Keratinocyte (primary cell): ENCODE measurements around the gene CACNA1C. TPM values are rescaled to one million over a fixed set of nuclear protein-coding genes. Genes with fewer than 3 reads are reported as not detected.

Source experiments
- DNase-seq: peaks from one replicate; pipeline ENCODE4 v3.0.0-alpha.2; 2011; ENCODE audit warnings: low read depth, missing footprints, low spot score
- FAIRE-seq: peaks from 2 replicates; lab custom pipeline; 2011; peaks lifted over from hg19 to GRCh38; lab: Jason Lieb, UNC
- H2AFZ ChIP-seq: 2 replicates; pipeline ENCODE4 v1.6.0; 2012; ENCODE audit warnings: low read length, control low read depth, inconsistent platforms; ENCODE audit not compliant: control insufficient read depth
- H3K27ac ChIP-seq: 2 replicates; pipeline ENCODE4 v1.5.1; 2011; ENCODE audit warnings: low read length; ENCODE audit not compliant: control insufficient read depth, insufficient read depth
- H3K27me3 ChIP-seq: 3 replicates; pipeline ENCODE4 v1.6.0; 2011; ENCODE audit warnings: low read length; ENCODE audit not compliant: control insufficient read depth, insufficient read depth; ENCODE audit errors: extremely low read depth
- H3K36me3 ChIP-seq, 2 experiments: 2 replicates in 1 of 2; 3 replicates in 1 of 2; pipeline ENCODE4 v1.5.1; 2011; ENCODE audit warnings: low read length in 2 of 2, mild to moderate bottlenecking in 1 of 2; ENCODE audit not compliant: control insufficient read depth in 2 of 2, insufficient read depth in 2 of 2; ENCODE audit errors: extremely low read depth in 1 of 2
- H3K4me1 ChIP-seq: 3 replicates; pipeline ENCODE4 v1.5.1; 2011; ENCODE audit warnings: low read length; ENCODE audit not compliant: control insufficient read depth, insufficient read depth; ENCODE audit errors: extremely low read depth
- H3K4me2 ChIP-seq: 3 replicates; pipeline ENCODE4 v1.6.0; 2011; ENCODE audit warnings: low read depth, low read length; ENCODE audit not compliant: control insufficient read depth, insufficient read depth; ENCODE audit errors: extremely low read depth
- H3K4me3 ChIP-seq, 3 experiments: fragments of 200-600 bp in 1 of 3; sonication (generic) in 1 of 3; 2 replicates in 2 of 3; 3 replicates in 1 of 3; pipeline ENCODE4 v1.5.1; 2011 to 2016; ENCODE audit warnings: low read length in 3 of 3, mild to moderate bottlenecking in 3 of 3, control low read depth in 2 of 3, inconsistent platforms in 1 of 3, low read depth in 1 of 3, mixed read lengths in 1 of 3, mixed run types in 1 of 3, moderate library complexity in 1 of 3; ENCODE audit not compliant: control insufficient read depth in 2 of 3, insufficient read depth in 2 of 3; ENCODE audit errors: extremely low read depth in 1 of 3
- H3K79me2 ChIP-seq: 2 replicates; pipeline ENCODE4 v1.6.0; 2012; ENCODE audit warnings: low read length; ENCODE audit not compliant: control insufficient read depth, insufficient read depth
- H3K9ac ChIP-seq: 3 replicates; pipeline ENCODE4 v1.6.0; 2011; ENCODE audit warnings: low read length; ENCODE audit not compliant: control insufficient read depth, insufficient read depth; ENCODE audit errors: extremely low read depth
- H3K9me1 ChIP-seq: 3 replicates; pipeline ENCODE4 v1.6.0; 2011; ENCODE audit warnings: low read length; ENCODE audit not compliant: control insufficient read depth, insufficient read depth; ENCODE audit errors: extremely low read depth
- H3K9me3 ChIP-seq: 2 replicates; pipeline ENCODE4 v1.5.1; 2012; ENCODE audit warnings: low read depth, low read length; ENCODE audit not compliant: control insufficient read depth
- H4K20me1 ChIP-seq: 3 replicates; pipeline ENCODE4 v1.6.0; 2011; ENCODE audit warnings: low read length; ENCODE audit not compliant: control insufficient read depth, insufficient read depth; ENCODE audit errors: extremely low read depth
- EZH2 ChIP-seq: IDR thresholded peaks from one replicate; pipeline ENCODE4 v1.6.1; 2012; ENCODE audit warnings: inconsistent platforms, mild to moderate bottlenecking, low read length, moderate library complexity
- dilution Hi-C: fragments of 300-500 bp; cut with MboI; formaldehyde crosslinking; loops from one replicate; pipeline ENCODE4 v1.7.0; 2020; ENCODE audit warnings: low sequenced_read_pairs; ENCODE audit not compliant: extremely low pct_ligation_motif_present
- polyA plus RNA-seq, 5 experiments: library from polyadenylated mRNA; depleted of rRNA in 3 of 5; stranded (reverse) in 3 of 5; stranded (forward) in 1 of 5; unstranded in 1 of 5; fragments of >200 nt; gene quantifications; 1 replicate in 1 of 5; 2 replicates in 3 of 5; 3 replicates in 1 of 5; pipeline versions ENCODE4 v1.2.1 to v1.2.3, GENCODE V29; 2011 to 2012; ENCODE audit warnings: missing spikeins in 2 of 5, low read depth in 1 of 5, low replicate concordance in 1 of 5
- TF ChIP-seq, protein P1 (sequence below), 3 experiments: IDR thresholded peaks in 1 of 3; conservative IDR thresholded peaks in 1 of 3; optimal IDR thresholded peaks in 1 of 3; 2 replicates in 2 of 3; 3 replicates in 1 of 3; pipeline versions ENCODE3 to v1.5.1; 2011; ENCODE audit warnings: low read length in 3 of 3, mild to moderate bottlenecking in 3 of 3, moderate library complexity in 2 of 3, control low read depth in 1 of 3, inconsistent platforms in 1 of 3; ENCODE audit not compliant: insufficient read depth in 2 of 3; ENCODE audit errors: extremely low read depth in 1 of 3

The CACNA1C gene
- polyA plus RNA-seq, 1 donor (not counting 4 experiments of a cell fraction or from before 2014, with no cell fraction given): not detected

DNA sequence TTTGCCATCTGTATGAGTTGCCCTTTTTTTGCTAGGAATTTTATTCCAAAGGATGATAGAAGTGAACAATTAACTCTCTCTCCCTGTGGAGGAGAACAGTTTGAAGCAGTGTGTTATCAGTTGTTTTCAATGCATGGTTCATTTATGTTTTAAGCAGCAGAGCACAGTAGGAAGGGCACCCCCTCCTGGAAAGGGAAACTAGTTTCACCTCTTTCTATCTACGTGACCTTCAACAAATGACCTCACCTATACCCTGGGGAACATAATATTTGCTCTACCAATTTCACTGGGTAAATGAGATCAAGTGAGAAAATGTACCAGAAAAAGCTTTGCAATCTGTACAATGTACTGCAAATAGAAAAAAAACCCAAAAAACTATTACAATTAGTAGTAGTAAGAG lies 43.2 kb upstream of the CACNA1C start:
- Histone ChIP-seq H3K4me1 (no peaks in the 10 kb centered on the region), H3K9me1 (no peaks in the 10 kb centered on the region), H3K4me2 (no peak overlapping the region), H3K27me3 (no peaks in the 10 kb centered on the region), H3K79me2 (no peaks in the 10 kb centered on the region), H3K27ac (no peak overlapping the region), H3K4me3 (no peak overlapping the region), H3K36me3 (no peaks in the 10 kb centered on the region), H3K9me3 (no peaks in the 10 kb centered on the region), H3K9ac (no peak overlapping the region), H2AFZ (no peak overlapping the region), H4K20me1 (no peaks in the 10 kb centered on the region)
- TF ChIP-seq EZH2: no peak
- TF ChIP-seq, protein P1, sequence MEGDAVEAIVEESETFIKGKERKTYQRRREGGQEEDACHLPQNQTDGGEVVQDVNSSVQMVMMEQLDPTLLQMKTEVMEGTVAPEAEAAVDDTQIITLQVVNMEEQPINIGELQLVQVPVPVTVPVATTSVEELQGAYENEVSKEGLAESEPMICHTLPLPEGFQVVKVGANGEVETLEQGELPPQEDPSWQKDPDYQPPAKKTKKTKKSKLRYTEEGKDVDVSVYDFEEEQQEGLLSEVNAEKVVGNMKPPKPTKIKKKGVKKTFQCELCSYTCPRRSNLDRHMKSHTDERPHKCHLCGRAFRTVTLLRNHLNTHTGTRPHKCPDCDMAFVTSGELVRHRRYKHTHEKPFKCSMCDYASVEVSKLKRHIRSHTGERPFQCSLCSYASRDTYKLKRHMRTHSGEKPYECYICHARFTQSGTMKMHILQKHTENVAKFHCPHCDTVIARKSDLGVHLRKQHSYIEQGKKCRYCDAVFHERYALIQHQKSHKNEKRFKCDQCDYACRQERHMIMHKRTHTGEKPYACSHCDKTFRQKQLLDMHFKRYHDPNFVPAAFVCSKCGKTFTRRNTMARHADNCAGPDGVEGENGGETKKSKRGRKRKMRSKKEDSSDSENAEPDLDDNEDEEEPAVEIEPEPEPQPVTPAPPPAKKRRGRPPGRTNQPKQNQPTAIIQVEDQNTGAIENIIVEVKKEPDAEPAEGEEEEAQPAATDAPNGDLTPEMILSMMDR (optimal IDR thresholded peaks at IDR 0.05 in 1 of 3, IDR thresholded peaks at IDR 0.05 in 1 of 3, conservative IDR thresholded peaks at IDR 0.05 in 1 of 3; ENCODE audit: extremely low read depth in 1 of 3, insufficient read depth in 2 of 3, low read length in 3 of 3): peak in 1 of 3 experiments; percentile 9
- FAIRE-seq (no peak), DNase-seq (no peak)
- dilution Hi-C loops: no loop called here

DNA sequence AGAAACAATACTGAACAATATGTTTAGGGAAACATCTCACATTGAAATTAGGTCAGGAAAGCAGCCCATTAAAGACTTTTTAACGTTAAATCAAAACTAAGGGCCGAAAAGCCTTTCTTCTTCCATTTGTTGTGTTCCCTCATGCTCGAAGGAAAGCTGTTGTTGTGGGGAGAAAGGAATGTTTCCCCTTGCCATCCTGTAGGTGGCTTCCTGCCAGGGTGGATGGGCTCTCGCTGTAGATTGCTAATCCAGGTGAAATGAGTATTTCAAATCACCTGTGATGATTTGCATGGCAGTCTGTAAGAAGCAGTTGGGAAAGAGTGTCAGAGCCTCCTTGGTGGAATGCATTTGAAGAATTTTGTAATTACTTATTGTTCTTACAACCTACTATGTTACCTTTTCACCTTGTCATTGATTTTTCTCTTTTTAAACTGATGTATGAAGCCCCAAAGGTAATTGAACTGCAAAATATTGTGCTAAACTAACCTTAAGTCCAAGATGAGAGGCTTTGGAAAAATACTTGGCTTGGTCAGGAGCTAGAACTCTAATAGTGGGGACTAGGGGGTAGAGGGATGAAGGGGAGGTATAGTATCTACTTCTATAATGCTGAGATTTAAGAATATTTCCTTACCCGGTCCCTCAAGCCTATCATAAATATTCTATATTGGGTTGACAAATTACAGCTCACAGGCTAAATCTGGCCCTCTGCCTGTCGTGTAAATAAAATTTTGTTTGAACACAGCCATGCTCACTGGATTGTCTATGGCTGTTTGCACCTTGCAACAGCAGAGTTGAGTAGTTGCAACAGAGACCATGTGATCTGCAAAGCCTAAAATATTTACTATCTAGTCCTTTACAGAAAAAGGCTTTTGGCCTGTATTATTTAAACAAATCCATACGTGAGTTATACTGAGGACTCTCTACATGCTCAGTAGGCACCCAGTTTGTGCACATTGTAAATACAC lies 40.9 kb upstream of the CACNA1C start:
- no peak overlapping the region for H3K4me2 ChIP-seq

More for the DNA sequence above, 40.9 kb upstream of the CACNA1C start:
- H3K27me3 ChIP-seq: no peaks in the 10 kb centered on the region
- no peak for FAIRE-seq
- no peak overlapping the region for H3K9ac ChIP-seq
- no peak overlapping the region for H3K27ac ChIP-seq
- H3K79me2 ChIP-seq: no peaks in the 10 kb centered on the region
- H3K9me3 ChIP-seq: no peaks in the 10 kb centered on the region
- TF ChIP-seq EZH2: no peak
- TF ChIP-seq, protein P1 (optimal IDR thresholded peaks at IDR 0.05 in 1 of 3, IDR thresholded peaks at IDR 0.05 in 1 of 3, conservative IDR thresholded peaks at IDR 0.05 in 1 of 3; ENCODE audit: extremely low read depth in 1 of 3, insufficient read depth in 2 of 3, low read length in 3 of 3): no peak
- no peaks in the 10 kb centered on the region for H3K9me1 ChIP-seq
- no peaks in the 10 kb centered on the region for H3K36me3 ChIP-seq
- H4K20me1 ChIP-seq: no peaks in the 10 kb centered on the region
- H2AFZ ChIP-seq: no peak overlapping the region
- no peak overlapping the region for H3K4me3 ChIP-seq
- dilution Hi-C loops: no loop called here
- no peaks in the 10 kb centered on the region for H3K4me1 ChIP-seq
- DNase-seq: no peak
